GM19468 (cell line): ENCODE results near the gene NEK6.

ENCODE experiments used
- ATAC-seq: cut with Tn5 transposase; IDR thresholded peaks from one replicate; pipeline ENCODE4 v1.9.1; 2021; ENCODE audit warnings: mild to moderate bottlenecking, moderate library complexity, moderate number of reproducible peaks; ENCODE audit not compliant: unreplicated experiment; ENCODE audit errors: extremely low read depth

The NEK6 gene

DNA sequence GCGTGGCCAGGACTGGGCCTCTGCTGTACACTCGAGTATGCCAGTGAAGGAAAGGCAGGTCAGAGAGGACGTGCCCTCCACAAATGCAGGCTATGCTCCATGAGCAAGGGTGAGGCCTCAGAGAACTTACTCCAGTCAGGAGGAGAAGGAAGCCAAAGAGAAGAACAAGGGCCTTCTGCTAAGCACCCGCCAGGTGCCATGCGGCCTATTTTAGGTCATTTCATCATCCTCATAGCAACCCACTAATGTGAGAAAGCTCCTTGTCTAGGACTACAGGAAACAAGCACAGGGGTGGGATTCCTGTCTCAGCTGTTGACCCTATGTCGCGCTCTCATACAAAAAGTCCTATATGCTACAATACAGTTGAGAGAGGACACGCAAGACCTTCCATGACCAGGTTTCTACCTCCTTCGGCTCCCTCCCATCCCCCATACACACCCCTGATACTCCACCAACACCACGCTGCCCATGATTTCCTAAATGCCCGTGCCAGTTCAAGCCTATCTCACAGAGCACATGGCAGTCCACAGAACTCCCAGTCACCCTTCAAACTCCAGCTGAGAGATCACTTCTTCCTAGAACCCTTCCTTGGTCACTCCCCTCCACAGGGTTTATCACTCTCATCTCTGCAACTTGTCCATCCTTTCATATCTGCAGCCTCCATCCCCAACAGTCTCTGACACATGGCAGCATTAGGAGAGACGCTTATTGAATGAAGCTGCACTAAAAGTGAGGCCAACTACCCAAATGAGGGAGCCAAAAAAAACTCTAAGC, 130.7 kb downstream of the NEK6 start:
- no peak for ATAC-seq

DNA sequence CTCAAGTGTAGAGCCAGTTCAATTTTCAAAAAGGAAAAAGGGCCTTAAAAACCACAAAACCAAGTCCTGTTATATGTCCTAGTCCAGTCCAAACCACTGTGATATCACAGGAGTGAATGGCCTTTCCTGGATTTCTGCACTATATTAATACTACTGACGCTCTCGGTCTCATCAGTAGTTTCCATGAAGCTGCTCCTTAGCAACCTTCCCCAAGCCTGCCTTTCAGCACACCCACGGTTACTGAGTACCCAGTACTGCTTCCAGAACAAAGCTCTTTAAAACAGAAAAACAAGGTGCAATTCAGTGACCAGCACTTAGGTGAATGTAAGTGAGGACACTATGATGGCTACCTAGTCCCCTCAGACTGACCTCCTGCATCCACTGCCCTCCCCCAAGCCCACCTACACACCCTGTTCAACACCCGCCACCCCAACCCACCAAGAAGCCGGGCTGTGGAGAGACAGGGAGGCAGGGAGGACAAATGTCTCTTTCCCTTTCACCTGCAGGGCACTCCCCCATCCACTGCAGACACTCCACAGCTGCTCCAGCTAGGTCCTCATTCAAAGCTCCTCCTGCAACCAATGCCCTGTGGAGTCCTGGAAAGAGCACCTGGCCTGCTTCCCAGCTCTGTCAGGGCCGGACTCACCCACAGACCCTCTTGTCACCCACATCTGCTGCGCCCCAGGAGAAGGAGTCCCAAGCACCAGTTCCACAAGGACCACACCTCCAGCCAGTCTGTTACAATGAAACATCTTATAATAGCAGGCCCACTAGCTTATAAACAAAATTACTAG, 131.6 kb downstream of the NEK6 start:
- ATAC-seq: no peak

DNA sequence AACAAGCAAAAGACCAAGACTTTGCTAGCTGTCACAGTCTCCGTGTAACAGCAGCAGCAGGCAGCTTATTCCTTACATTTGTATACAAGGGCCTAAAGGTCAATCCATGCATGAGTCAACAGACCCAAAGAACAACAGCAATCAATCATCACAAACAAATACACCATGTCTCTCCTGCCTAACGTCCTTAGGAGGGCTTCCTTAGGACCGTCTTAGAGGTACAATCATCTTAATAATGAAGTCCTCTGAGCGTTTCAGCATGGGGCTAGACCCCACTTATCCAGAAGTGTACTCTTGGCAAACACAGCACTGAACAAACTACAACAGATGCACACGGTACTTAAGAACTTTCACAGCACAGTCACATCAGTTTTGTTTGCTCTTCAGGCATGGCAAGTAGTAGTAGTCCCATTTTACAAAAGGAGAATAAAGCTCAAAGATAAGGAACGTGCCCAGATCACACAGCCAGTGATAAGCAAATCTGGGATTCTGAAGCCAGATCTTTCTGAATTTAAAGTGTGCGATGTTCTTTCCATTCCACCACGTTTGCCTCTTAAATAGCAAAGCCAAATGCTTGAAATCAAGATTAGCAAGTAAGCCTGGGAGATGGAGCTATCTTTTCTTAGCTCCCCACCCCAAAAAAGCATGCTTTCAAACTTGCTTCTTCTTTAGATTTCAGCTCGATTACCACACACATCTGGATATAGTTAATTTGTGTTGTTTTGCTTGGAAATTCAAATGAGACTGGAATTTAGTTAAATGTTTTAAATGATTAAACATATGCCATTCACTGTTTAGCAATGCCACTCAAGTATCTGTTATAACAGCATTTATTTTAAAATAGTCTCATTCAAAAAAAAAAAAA, 133.3 kb downstream of the NEK6 start:
- ATAC-seq: no peak

DNA sequence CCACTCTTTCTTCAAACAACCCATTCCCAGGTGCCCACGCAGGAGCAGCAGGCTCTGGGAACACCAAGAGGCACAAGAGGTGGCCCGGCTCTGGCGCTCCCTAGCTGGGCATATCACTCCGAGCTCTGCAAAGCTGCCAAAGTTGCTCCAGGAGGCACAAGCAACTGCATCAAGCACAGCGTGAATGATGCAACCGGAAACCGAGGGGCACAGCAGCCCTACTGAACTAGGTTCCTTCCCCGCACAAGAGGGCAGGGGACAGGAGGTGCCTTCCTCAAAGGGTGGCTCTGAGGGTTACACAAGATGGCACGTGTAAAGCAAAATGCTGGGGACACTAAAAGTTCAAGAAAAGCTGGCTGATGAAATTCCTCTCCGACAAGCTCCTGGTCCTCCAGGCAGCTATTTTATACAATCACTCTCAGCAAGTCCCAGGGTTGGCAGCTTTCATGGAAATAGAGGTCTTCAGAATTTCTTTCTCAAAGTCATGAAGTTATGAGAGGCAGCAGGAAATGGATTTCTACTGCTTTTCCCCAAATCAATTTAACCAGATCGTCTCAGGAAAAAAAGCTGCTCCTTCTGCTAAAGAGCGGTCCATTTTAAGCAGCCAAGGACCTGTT, 134.6 kb downstream of the NEK6 start:
- ATAC-seq: no peak

DNA sequence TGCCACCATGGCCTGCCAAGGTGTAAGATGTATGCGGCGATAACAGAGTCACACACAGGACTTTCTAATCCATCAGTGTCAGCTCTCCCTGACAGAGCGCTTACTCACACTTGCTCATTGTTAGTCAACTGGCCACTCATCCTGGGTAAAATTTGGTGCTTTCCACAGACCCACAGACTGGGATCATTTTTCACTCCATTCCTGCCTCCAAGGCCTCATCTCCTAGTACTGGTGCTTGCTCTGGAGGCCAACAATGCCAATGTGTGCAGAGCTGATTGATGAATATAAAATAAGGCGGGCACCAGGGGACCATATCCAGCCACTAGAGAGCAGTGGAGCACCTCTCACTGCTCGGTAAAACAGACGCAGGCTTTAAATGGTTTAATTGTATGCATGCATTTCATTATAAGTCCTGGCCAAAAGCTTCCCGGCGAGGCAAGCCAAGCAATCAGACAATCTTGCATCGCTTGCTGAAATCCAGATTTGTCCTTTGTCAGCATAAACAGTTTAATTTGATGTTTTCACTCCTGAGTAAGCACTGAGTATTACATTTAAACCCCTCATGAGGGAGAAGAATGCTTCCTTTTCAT, 135.2 kb downstream of the NEK6 start:
- no peak for ATAC-seq

DNA sequence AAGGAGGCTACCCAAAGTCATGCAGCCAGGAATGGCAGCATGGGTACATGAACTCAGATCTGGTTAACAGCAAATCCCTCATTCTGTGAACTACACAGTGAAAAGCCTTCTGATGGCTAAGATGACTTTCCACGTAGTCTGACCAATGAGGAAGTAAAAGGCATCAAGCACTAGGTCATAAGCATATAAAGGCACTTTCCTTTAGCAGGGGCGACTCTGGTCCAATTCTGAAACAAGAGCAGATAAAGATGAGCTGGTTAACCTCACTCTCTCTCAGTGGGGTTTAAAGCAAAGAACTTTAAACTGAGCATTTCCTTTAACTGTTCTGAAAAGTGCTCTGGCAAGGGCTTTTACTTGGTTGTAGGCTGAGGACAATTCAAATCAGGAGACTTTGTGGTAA, 136.4 kb downstream of the NEK6 start:
- no peak for ATAC-seq

DNA sequence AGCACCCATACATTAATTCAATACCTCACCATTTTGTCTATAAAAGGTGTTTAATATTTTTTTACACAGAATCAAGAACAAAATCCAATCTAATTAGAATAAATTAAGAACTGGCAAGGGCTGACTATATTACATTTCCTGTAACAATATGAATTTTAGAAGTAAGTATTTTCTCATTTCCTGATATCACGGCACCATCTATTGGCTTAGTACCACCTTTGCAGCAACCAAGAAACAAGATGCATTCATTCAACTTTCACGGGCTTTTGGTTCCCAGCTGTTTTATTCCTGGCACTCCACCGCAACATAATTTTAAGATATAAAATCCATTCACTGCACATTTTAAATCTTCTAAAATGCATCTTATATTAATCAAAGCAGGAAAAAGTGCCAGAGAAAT, 136.8 kb downstream of the NEK6 start:
- ATAC-seq: no peak

DNA sequence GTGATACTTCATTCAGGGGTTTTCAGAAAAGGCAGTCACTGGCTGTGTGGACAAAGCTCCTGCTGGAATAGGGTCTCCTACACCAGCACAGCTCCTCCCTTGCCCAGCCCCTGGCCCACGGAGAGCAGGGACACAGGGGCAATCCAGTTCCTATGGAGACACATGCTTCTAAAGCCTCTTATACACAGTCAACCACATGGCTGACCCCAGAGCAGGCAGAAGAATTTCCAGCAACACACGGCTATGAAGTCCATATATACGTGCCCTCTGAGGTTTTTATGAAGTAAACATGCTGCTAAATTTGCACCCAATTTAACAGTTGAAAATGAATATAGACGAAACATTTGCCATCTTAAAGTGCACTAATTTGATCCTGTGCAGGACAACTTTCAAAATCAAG, 138.1 kb downstream of the NEK6 start:
- ATAC-seq: no peak

DNA sequence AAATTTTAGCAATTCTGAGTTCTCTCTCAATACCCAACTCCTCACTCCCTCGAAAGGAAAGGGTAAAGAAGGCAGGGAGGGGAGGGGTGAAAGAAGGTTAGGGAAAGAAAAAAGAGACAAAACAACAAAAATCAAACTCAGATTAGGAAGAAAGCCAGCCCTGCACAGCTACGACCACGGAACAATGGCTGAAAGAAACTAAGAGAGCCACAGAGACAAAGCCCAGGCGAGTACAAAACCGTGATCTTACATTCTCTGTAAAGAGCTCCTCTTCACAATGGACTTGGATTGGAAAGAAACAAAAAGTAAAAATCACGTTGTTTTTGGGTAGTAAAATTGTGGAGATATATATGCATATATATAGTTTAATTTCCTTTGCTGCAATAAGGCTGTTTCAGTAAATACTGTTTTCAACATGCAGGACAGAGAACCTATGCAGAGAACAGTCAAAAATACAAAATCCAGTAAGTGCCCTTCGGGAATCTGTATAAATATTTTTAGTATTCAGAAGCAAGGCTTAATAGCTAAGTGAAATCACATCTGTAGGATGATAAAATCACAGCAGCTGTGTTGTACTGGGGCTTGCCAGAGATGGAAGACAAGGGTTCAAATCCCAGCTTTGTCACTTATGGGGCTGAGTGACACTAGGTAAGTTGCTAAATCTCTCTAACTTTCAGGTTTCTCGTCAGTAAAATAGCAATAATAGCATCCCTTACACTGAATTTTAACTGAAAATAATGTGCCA, 140.6 kb downstream of the NEK6 start:
- no peak for ATAC-seq

DNA sequence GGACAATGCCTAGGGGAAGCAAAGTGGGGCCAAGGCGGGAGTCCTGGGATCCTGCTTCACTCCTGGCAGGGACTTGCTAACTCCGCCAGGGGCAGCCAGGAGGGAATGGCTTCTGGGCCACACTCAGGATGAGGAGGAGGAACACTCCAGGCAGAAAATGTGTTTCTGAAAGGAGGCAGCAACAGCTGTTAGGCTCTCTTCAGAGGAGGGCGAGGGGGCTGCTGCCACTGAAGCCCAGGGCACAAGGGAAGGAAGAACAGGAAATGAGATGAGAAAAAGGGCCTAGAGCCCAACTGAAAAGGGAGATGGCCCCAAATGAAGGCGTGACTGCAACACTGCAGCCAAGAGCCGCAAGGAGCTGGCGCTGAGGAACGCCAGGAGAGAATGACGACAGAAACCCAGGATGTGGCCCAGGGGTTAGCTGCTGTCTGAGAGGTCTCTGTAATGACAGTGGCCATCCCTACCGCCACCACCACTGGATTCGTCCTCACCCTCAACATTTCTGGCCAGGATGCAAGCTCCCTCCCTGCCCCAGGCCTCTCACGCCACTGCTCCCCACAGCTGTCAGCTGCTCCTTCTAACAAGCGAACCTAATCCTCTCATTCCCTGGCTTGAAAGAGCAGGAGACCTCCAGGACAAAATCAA, 141.7 kb downstream of the NEK6 start:
- ATAC-seq: no peak

DNA sequence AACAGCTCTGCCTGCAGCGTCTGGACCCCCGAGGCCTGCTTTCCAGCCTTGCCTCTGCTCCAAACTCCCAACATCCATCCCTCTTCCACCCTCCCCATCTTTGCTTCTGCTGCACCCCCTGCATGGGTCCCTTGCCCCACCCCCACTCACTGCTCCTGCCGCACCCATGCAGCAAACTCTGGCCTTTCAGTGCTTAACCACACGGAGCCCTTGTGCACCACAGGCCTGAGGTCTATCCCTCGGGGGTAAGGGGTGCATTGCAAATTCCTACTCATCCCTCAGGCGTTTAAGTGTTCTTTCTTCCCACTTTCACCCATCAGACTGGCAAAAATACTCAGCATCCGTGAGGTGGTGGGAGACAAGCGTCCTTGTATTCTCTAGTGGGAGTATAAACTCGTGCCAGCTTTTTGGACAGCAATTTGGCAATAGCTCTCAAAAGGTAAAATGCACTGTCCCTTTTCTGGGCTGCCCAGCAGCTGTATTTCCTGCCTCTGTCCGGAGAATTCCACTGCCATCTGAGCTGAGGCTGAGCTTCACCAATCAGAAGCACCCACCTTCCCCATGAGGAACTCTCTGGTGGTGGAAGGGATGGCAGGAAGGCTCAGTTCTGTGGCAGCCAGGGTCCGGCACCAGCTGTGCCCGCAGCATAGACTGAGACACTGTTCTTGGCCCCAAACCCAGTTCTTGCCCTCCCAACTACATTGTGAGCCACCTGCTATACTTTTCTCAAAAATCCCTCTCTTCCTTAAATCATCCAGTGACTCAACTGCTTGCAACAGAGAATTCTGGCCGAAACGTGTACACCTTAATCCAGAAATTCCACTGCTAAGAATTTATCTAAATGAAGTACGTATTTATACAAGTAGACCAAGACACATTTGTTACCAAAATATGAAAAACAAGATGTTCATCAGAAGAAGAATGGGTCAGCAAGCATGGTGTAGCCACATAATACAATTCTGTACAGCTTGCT, 142.5 kb downstream of the NEK6 start:
- no peak for ATAC-seq
